ENCODE measurements around the gene OSBPL5. TPM values are rescaled to one million over a fixed set of nuclear protein-coding genes. Genes with fewer than 3 reads are reported as not detected.
A peak's percentile ranks its signal among the peaks of the same experiment; 100 is the strongest.

OSBPL5 gene
- total RNA-seq, 1 donor from 2014 or later = 92.0 TPM

DNA sequence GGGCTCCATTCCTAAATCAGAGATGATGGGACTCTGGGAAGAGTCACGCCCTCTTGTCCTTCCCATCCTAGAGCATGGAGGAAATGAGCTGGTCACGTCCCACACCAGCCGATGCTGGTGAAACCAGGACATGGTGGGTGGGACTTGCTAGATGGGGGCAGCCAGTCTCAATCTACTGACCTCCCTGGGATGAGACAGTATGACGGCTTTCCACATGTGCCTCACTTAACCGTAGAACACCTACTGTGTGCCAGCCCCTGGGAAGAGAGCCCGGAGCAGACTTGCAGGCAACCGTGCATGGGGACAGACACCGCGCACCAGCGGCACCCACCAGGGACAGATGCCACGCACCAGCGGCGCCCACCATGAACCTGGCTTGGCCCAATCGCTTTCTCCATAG, 3.8 kb downstream of the OSBPL5 start:
- H3K36me3 ChIP-seq = no peaks in the 10 kb centered on the region
- no peak for DNase-seq (ENCODE audit: low spot score in 2 of 2)
- intact Hi-C loops (cut with DNase I) = loop anchor here (2.0 to 5.0 kb wide), 6 partner anchors 37 to 261 kb away; partner anchors contain the start of genes CARS1 and NAP1L4
- H3K27me3 ChIP-seq = no peaks in the 10 kb centered on the region
- TF ChIP-seq, protein P1, sequence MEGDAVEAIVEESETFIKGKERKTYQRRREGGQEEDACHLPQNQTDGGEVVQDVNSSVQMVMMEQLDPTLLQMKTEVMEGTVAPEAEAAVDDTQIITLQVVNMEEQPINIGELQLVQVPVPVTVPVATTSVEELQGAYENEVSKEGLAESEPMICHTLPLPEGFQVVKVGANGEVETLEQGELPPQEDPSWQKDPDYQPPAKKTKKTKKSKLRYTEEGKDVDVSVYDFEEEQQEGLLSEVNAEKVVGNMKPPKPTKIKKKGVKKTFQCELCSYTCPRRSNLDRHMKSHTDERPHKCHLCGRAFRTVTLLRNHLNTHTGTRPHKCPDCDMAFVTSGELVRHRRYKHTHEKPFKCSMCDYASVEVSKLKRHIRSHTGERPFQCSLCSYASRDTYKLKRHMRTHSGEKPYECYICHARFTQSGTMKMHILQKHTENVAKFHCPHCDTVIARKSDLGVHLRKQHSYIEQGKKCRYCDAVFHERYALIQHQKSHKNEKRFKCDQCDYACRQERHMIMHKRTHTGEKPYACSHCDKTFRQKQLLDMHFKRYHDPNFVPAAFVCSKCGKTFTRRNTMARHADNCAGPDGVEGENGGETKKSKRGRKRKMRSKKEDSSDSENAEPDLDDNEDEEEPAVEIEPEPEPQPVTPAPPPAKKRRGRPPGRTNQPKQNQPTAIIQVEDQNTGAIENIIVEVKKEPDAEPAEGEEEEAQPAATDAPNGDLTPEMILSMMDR (IDR thresholded peaks at IDR 0.05) = no peak
- H3K9me3 ChIP-seq = no peaks in the 10 kb centered on the region
- H3K4me3 ChIP-seq = peak overlapping the region; percentile 64 to 86
- H3K27ac ChIP-seq = peak overlapping the region; percentile 91 to 93
- peaks cover 40 to 59% of the 10 kb centered on the region in 2 donors for H3K4me1 ChIP-seq

DNA sequence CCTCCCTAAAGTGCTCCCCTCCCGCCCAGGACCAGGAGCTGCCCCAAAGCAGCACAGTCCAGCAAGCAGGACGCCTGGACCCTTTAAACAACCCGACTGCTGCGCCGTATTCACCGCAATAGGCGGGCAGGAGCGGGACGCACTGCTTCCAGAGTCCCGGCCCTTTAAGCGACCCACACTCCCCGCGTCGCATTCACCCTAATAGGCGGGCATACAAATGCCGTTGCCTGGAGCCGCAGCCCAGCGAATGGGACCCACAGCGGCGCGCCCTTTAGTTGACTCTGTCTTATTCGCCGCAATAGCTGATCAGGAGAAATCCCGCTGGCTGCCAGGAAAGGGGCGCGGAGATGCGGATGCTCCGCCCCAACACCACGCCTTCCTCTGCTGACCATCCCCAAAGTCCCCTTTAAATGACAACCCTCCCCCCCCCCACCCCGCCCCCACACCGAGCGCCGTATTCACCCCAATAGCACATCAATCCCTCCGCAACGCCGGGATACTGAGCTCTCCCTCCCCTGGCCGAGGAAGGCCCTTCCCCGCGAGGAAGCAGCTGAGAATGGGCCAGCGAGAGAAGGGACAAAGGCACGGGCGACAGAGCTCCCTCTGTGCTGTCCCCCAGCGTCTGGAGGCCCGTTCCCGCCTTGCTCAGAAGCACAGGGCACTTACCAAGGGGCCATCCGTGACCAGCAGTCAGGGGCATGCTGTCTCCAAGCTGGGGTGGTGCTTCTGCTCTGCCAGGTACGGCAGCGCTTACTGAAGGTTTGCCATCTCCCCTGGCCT, 4.7 kb downstream of the OSBPL5 start:
- no peaks in the 10 kb centered on the region for H3K27me3 ChIP-seq
- DNase-seq (ENCODE audit: low spot score in 2 of 2) = peak; percentile 57 to 95
- TF ChIP-seq, protein P1 (IDR thresholded peaks at IDR 0.05) = no peak
- no peaks in the 10 kb centered on the region for H3K36me3 ChIP-seq
- peaks cover 40 to 63% of the 10 kb centered on the region in 2 donors for H3K4me1 ChIP-seq
- H3K9me3 ChIP-seq = no peaks in the 10 kb centered on the region
- peak overlapping the region; percentile 91 to 93 for H3K27ac ChIP-seq
- intact Hi-C loops (cut with DNase I) = loop anchor here (1.0 to 5.0 kb wide), 7 partner anchors 13 to 262 kb away; partner anchors contain the start of genes CARS1 and NAP1L4
- H3K4me3 ChIP-seq = peak overlapping the region; percentile 64 to 86

DNA sequence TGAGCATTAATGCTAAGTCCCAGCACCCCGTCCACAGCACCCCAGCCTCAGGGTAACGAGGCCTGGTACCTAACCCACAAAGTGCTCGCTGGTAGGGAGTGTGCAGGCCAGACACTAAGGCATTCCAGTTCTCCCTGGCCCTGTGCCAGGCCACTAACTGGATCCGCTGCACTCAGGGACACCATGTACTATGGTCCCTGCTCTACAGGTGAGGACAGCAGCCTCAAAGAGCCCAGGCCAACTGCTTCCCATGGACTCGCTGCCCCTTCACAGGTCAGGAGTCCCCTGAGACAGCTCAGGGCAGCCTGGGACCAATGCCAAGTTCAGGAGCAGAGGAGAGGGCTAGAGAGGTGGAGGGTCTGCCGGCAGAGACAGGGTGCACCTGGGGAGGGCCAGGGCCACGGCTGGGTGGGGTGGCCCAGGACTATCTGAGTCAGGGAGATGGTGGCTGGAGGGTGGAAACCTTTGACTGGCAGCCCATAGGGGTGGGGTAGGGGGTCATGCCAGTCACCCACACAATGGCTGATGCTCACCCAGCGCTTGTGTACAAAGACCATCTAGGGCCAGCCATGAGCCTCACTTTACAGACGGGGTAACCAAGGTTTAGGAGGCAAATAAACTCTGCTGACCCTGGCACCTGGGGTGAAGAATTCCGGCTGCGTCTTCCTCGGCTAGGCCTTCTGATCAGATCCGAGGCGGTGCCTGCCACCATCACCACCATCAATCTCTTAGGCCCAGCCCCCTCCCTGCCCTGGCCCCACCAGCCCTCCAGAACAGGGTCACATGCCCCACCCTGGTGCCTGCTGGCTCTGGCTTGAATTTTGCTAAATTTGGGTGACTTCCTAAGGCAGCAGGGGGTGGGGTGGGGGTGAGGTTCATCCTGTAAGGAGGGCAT, 5.6 kb downstream of the OSBPL5 start:
- H3K9me3 ChIP-seq = no peaks in the 10 kb centered on the region
- no peaks in the 10 kb centered on the region for H3K27me3 ChIP-seq
- H3K4me3 ChIP-seq = peak overlapping the region; percentile 64 to 86
- TF ChIP-seq, protein P1 (IDR thresholded peaks at IDR 0.05) = no peak
- peak overlapping the region; percentile 91 to 93 for H3K27ac ChIP-seq
- DNase-seq (ENCODE audit: low spot score in 2 of 2) = no peak
- no peaks in the 10 kb centered on the region for H3K36me3 ChIP-seq
- peaks cover 44 to 68% of the 10 kb centered on the region in 2 donors for H3K4me1 ChIP-seq
- intact Hi-C loops (cut with DNase I) = loop anchor here (1.0 to 5.0 kb wide), 7 partner anchors 12 to 263 kb away; partner anchors contain the start of genes CARS1 and NAP1L4

DNA sequence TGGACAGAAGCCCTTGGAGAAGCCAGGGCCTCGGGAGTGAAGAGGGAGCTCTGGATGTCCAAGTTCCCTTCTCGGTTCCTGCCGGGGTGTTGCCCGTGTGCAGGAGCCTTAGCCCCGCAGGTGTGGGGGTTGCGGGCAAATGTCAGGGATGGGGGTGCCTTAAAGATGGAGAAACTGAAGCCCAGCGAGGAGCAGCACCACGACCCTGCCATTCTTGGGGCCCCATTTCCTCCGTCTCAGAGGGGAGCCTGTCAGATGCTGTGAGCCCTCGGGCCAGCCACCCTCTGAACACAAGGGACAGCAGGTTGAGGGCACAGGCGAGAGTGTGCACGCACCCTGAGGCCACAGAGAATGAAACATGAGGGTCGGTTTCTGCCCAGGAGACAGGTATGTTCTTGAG, 6.3 kb downstream of the OSBPL5 start:
- intact Hi-C loops (cut with DNase I) = no loop called here
- peak overlapping the region; percentile 91 to 93 for H3K27ac ChIP-seq

DNA sequence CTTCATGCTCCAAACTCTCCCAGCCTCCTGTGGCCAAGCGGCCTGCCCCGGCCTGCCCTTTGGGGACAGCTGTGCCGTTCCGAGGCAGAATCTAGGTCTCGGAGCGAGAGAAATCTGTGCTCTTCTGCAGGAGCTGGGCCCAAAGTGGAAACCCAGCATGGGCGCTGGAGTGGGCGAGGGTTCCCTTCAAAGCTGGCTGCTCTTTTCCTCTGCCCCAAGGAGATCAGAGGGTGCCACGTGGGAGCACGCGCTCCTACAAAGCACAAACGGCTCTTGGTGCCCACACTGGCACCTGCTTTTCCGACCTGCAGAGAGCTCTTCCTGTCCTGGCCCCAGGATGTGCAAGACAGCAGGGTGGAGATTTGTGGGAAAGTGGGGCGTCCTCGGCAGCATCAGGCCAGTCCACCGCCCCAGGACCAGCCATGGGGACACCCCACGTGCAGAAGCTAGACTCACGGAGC, 6.9 kb downstream of the OSBPL5 start:
- TF ChIP-seq, protein P1 (IDR thresholded peaks at IDR 0.05) = no peak
- no peaks in the 10 kb centered on the region for H3K27me3 ChIP-seq
- no peaks in the 10 kb centered on the region for H3K9me3 ChIP-seq
- H3K36me3 ChIP-seq = no peaks in the 10 kb centered on the region
- intact Hi-C loops (cut with DNase I) = no loop called here
- DNase-seq (ENCODE audit: low spot score in 2 of 2) = no peak
- H3K4me3 ChIP-seq = no peak overlapping the region
- H3K27ac ChIP-seq = peak overlapping the region; percentile 88 to 91
- H3K4me1 ChIP-seq = peaks cover 50 to 73% of the 10 kb centered on the region in 2 donors

More for the DNA sequence above, 6.3 kb downstream of the OSBPL5 start:
- no peak for DNase-seq (ENCODE audit: low spot score in 2 of 2)
- no peaks in the 10 kb centered on the region for H3K36me3 ChIP-seq
- TF ChIP-seq, protein P1 (IDR thresholded peaks at IDR 0.05) = no peak
- no peaks in the 10 kb centered on the region for H3K9me3 ChIP-seq
- peaks cover 48 to 73% of the 10 kb centered on the region in 2 donors for H3K4me1 ChIP-seq
- H3K4me3 ChIP-seq = peak overlapping the region in 1 of 2 donors; percentile 86
- H3K27me3 ChIP-seq = no peaks in the 10 kb centered on the region
